Esophagus muscularis mucosa (tissue), 4 donors: ENCODE measurements around the gene ARHGEF7. TPM values are rescaled to one million over a fixed set of nuclear protein-coding genes. Genes with fewer than 3 reads are reported as not detected.
A peak's percentile ranks its signal among the peaks of the same experiment; 100 is the strongest.

ENCODE experiments used
- DNase-seq: peaks from one replicate; pipeline ENCODE4 v3.0.0-alpha.2; 2017; ENCODE audit errors: extremely low spot score
- H3K27ac ChIP-seq, 4 donors: fragments of 200-600 bp; sonication (generic); replicated peaks in 1 of 4; 1 replicate in 3 of 4; 2 replicates in 1 of 4; pipeline ENCODE4 v1.5.1; 2016 to 2019; ENCODE audit warnings: mild to moderate bottlenecking in 1 of 4
- H3K27me3 ChIP-seq, 4 donors: fragments of 200-600 bp; sonication (generic); one replicate each; pipeline versions ENCODE4 v1.5.1 to v1.6.0; 2016 to 2019
- H3K36me3 ChIP-seq, 4 donors: fragments of 200-600 bp; sonication (generic); one replicate each; pipeline ENCODE4 v1.5.1; 2016 to 2019
- H3K4me1 ChIP-seq, 4 donors: fragments of 200-600 bp; sonication (generic); one replicate each; pipeline ENCODE4 v1.5.1; 2016 to 2019
- H3K4me3 ChIP-seq, 4 donors: fragments of 200-600 bp; sonication (generic); 1 replicate in 2 of 4; 2 replicates in 2 of 4; pipeline ENCODE4 v1.5.1; 2016 to 2019; ENCODE audit warnings: mild to moderate bottlenecking in 4 of 4, moderate library complexity in 1 of 4
- H3K9me3 ChIP-seq, 4 donors: fragments of 200-600 bp; sonication (generic); 1 replicate in 3 of 4; 2 replicates in 1 of 4; pipeline ENCODE4 v1.5.1; 2016 to 2019
- CTCF ChIP-seq, 3 experiments: fragments of 200-600 bp in 2 of 3; fragments of 450-650 bp in 1 of 3; sonication (generic) in 2 of 3; IDR thresholded peaks; one replicate each; pipeline ENCODE4 v1.5.1; 2017 to 2019; ENCODE audit warnings: antibody characterized with exemption in 3 of 3, mild to moderate bottlenecking in 2 of 3, moderate library complexity in 1 of 3
- EP300 ChIP-seq: sonication (generic); formaldehyde crosslinking; IDR thresholded peaks from one replicate; pipeline ENCODE4 v1.6.1; 2017; ENCODE audit warnings: antibody characterized with exemption
- POLR2A ChIP-seq: fragments of 450-650 bp; IDR thresholded peaks from one replicate; pipeline ENCODE4 v1.6.1; 2017; ENCODE audit warnings: antibody characterized with exemption, moderate library complexity, mild to moderate bottlenecking, low read depth
- POLR2AphosphoS5 ChIP-seq, 2 donors: sonication (generic); formaldehyde crosslinking; IDR thresholded peaks; one replicate each; pipeline ENCODE4 v1.6.1; 2017; ENCODE audit warnings: antibody characterized with exemption in 2 of 2
- WGBS: methylation state at CpG from one replicate; pipeline ENCODE4 v1.1.5; 2018; 5-methylcytosine and 5-hydroxymethylcytosine counted together
- intact Hi-C: fragments of 100-400 bp; cut with DNase I; formaldehyde crosslinking; loops from one replicate; pipeline ENCODE4 v1.15.1; 2023
- total RNA-seq, 4 donors: library from RNA; depleted of rRNA; stranded (reverse); fragments of >200 nt; gene quantifications; one replicate each; pipeline versions ENCODE4 v1.1.0 to v1.2.1, GENCODE V29; 2016

ARHGEF7 gene
- total RNA-seq, 4 donors from 2014 or later: 36.0 to 53.6 (median 45.1) TPM

- Histone ChIP-seq H3K4me1 (peaks cover 46 to 66% (median 51%) of the 10 kb centered on the region in 4 donors), H3K27me3 (no peaks in the 10 kb centered on the region), H3K36me3 (peaks cover 0 to 23% (median 8%) of the 10 kb centered on the region in 4 donors), H3K27ac (peak overlapping the region; percentile 6 to 60 (median 35)), H3K4me3 (no peak overlapping the region), H3K9me3 (no peaks in the 10 kb centered on the region)
- 87% methylated on average over 4 of the region's 4 CpGs for WGBS
- intact Hi-C loops: no loop called here
- DNase-seq: no peak
- no peak for TF ChIP-seq POLR2A
- no peak for TF ChIP-seq POLR2AphosphoS5 (IDR thresholded peaks at IDR 0.05)
- no peak for TF ChIP-seq CTCF (IDR thresholded peaks at IDR 0.05)
- no peak for TF ChIP-seq EP300
Measured at GRCh38 chr13:111202156-111202621, 87.1 kb downstream of the ARHGEF7 start.

GRCh38 chr13:111202745-111203144 is 87.6 kb downstream of the ARHGEF7 start:
- Histone ChIP-seq H3K4me3 (peak overlapping the region in 1 of 4 donors; percentile 7), H3K4me1 (peaks cover 46 to 68% (median 52%) of the 10 kb centered on the region in 4 donors), H3K9me3 (no peaks in the 10 kb centered on the region), H3K27me3 (no peaks in the 10 kb centered on the region), H3K36me3 (peaks cover 0 to 25% (median 8%) of the 10 kb centered on the region in 4 donors), H3K27ac (peak overlapping the region in 2 of 4 donors; percentile 58 to 60)
- TF ChIP-seq CTCF (IDR thresholded peaks at IDR 0.05) (no peak), POLR2AphosphoS5 (IDR thresholded peaks at IDR 0.05) (peak in 1 of 2 donors; percentile 42), EP300 (no peak), POLR2A (no peak)
- 38% methylated on average over 1 of the region's 1 CpG for whole genome bisulfite sequencing
- DNase-seq: no peak
- intact Hi-C loops: no loop called here

GRCh38 chr13:111203736-111204389 is 88.8 kb downstream of the ARHGEF7 start:
- DNase-seq: no peak
- 65% methylated on average over 10 of the region's 11 CpGs for WGBS
- no peak for TF ChIP-seq EP300
- no peak for TF ChIP-seq POLR2AphosphoS5 (IDR thresholded peaks at IDR 0.05)
- no peak for TF ChIP-seq POLR2A
- TF ChIP-seq CTCF (IDR thresholded peaks at IDR 0.05): no peak
- peaks cover 0 to 19% (median 4%) of the 10 kb centered on the region in 4 donors for H3K36me3 ChIP-seq
- H3K9me3 ChIP-seq: no peaks in the 10 kb centered on the region
- peaks cover 57 to 79% (median 60%) of the 10 kb centered on the region in 4 donors for H3K4me1 ChIP-seq
- peak overlapping the region; percentile 7 to 43 (median 21) for H3K4me3 ChIP-seq
- H3K27ac ChIP-seq: peak overlapping the region; percentile 34 to 68 (median 53)
- H3K27me3 ChIP-seq: no peaks in the 10 kb centered on the region
- intact Hi-C loops: no loop called here

GRCh38 chr13:111204438-111205177 is 89.5 kb downstream of the ARHGEF7 start:
- H3K36me3 ChIP-seq: peaks cover 0 to 18% (median 4%) of the 10 kb centered on the region in 4 donors
- no peaks in the 10 kb centered on the region for H3K9me3 ChIP-seq
- WGBS: 69% methylated on average over 14 of the region's 16 CpGs
- TF ChIP-seq EP300: no peak
- no peak for TF ChIP-seq POLR2A
- no peak for TF ChIP-seq CTCF (IDR thresholded peaks at IDR 0.05)
- no peak for TF ChIP-seq POLR2AphosphoS5 (IDR thresholded peaks at IDR 0.05)
- peak overlapping the region; percentile 8 to 43 (median 21) for H3K4me3 ChIP-seq
- intact Hi-C loops: no loop called here
- H3K27ac ChIP-seq: peak overlapping the region; percentile 34 to 68 (median 53)
- H3K4me1 ChIP-seq: peaks cover 59 to 79% (median 62%) of the 10 kb centered on the region in 4 donors
- DNase-seq: no peak
- H3K27me3 ChIP-seq: no peaks in the 10 kb centered on the region
